Measurements from ENCODE around the gene DEAF1.

GRCh38 chr11:635945-636510 is 59.0 kb downstream of the DEAF1 start:
- TF ChIP-seq ADNP (CRISPR knock-in tag; IDR thresholded peaks at IDR 0.05) (no peak), MYNN (CRISPR knock-in tag; IDR thresholded peaks at IDR 0.05; ENCODE audit: low read depth) (no peak), POLR2AphosphoS5 (IDR thresholded peaks at IDR 0.05; ENCODE audit: low read depth, low read length) (no peak), MEF2D (CRISPR knock-in tag; IDR thresholded peaks at IDR 0.05) (no peak), EZH2 (conservative IDR thresholded peaks at IDR 0.05; ENCODE audit: low read depth, low read length) (no peak)
